ENCODE results near the gene P2RY14.

GRCh38 chr3:151306168-151306810 lies 27.9 kb upstream of the P2RY14 start:
- TF ChIP-seq, protein P1, sequence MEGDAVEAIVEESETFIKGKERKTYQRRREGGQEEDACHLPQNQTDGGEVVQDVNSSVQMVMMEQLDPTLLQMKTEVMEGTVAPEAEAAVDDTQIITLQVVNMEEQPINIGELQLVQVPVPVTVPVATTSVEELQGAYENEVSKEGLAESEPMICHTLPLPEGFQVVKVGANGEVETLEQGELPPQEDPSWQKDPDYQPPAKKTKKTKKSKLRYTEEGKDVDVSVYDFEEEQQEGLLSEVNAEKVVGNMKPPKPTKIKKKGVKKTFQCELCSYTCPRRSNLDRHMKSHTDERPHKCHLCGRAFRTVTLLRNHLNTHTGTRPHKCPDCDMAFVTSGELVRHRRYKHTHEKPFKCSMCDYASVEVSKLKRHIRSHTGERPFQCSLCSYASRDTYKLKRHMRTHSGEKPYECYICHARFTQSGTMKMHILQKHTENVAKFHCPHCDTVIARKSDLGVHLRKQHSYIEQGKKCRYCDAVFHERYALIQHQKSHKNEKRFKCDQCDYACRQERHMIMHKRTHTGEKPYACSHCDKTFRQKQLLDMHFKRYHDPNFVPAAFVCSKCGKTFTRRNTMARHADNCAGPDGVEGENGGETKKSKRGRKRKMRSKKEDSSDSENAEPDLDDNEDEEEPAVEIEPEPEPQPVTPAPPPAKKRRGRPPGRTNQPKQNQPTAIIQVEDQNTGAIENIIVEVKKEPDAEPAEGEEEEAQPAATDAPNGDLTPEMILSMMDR (IDR thresholded peaks at IDR 0.05), result no peak
- TF ChIP-seq POLR2A (IDR thresholded peaks at IDR 0.05), result no peak
